Stimulated activated CD4-positive, alpha-beta T cell treated with anti-CD3 and anti-CD28 coated beads, Interleukin-15, amount 100 ng/mL, for 24 hours (primary cell): ENCODE results near the gene LILRB2.
"Not testable (repeated sequence)": the region's sequence is repeated elsewhere in the genome, so short reads cannot be mapped to it uniquely, and the experiment has no call there.

ENCODE experiments used
- DNase-seq: peaks from one replicate; pipeline ENCODE4 v3.0.0-alpha.2; 2020

Gene LILRB2

DNA sequence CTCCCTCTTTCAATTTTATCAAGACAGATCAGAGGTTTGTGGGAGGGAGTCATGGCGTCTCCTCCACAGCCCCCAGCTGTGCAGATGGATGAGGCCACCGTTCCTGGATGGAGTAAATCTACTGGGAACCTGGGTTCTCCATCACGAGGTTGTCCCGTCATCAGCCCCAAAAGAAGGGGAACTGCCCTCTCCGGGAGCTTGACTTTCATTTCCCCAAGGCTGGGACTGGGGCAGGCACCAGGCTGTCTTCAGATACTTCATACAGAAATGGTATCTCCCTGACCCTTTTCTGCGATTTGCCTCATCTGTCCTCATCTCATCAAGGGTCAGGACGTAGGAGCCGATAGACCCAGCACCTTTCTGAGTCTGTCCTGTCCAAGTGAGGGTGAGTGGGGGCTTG, 9.8 kb downstream of the LILRB2 start:
- no peak for DNase-seq

DNA sequence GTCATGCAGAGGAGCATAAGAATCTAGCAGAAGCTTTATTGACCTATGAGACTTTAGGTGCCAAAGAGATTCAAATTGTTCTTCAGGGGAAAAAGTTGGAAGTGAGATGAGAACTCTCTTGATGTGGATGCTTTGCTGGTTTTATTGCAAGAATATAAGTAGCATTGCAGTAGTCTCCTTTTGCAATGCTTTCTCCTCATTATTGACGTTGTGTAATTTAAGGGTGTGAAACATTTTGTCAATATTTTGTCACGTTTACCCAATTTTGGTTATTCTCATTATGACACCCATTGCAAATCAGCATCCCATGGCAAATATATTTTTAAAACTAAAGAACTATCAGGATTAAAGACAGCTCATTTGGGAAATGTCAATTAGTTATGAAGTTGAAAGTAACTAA, 12.0 kb downstream of the LILRB2 start:
- DNase-seq: no peak

DNA sequence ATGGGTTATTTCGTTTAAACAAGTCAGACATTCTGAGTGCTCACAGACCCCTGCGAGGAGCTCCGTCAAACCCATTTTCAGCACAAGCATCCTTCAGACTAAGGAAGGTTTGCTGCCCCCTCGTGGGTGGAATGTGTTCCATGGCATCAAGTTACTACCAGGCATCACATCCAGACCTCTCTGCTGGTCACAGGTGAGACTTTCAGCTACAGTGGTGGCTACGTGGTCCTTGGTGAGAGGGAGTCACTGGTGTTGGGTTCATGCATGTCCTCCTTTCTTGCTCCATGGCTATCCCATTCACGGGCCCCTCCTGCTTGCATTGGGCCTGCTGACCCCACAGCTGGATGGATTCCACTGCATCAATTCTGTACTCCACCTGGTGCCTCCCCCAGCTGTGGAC, 14.8 kb downstream of the LILRB2 start:
- DNase-seq: peak; percentile 88

- no peak for DNase-seq
Measured at GRCh38 chr19:54262470-54262869, 18.4 kb downstream of the LILRB2 start.

DNA sequence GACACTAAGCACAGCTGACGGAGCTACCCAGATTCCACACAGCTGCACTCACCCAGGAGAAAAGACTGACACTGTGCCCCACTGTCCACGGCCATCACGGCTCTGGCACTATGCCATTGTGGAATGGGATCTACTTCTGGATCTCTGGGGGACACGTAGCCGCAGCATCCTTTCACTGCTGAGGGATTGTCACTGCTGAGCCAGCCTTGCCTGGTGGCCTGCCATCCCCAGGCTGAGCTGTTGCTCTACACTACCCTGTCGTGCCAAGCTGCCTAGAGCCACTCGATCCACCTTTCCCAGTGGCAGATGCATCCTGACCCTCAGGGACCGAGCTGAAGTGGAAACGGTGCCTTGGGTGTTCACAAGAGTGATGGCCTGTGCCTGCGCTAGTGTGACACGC, 18.8 kb downstream of the LILRB2 start:
- DNase-seq: no peak

DNA sequence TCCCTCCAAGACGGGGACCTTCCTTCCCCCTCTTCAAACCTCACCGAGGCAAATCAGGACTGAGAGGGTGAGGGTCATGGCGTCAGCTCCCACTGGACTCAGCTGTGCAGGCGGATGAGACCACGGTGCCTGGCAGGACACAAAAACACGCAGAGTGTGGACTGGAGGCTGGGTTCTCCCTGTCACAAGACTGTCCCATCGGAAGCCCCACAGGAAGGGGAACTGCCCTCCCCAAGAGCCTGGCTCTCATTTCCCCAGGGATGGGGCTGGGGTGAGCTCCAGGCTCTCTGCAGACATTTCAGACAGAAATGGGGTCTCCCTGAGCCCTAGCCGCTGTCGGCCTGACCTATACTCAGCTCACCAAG, 23.8 kb downstream of the LILRB2 start, which contains the start of gene LILRB5:
Gene LILRB5, minus strand, starts transcription at position 158 of the 365 bp plus-strand sequence. Its CDS starts 80 bp downstream, at position 78.
- DNase-seq: no peak

DNA sequence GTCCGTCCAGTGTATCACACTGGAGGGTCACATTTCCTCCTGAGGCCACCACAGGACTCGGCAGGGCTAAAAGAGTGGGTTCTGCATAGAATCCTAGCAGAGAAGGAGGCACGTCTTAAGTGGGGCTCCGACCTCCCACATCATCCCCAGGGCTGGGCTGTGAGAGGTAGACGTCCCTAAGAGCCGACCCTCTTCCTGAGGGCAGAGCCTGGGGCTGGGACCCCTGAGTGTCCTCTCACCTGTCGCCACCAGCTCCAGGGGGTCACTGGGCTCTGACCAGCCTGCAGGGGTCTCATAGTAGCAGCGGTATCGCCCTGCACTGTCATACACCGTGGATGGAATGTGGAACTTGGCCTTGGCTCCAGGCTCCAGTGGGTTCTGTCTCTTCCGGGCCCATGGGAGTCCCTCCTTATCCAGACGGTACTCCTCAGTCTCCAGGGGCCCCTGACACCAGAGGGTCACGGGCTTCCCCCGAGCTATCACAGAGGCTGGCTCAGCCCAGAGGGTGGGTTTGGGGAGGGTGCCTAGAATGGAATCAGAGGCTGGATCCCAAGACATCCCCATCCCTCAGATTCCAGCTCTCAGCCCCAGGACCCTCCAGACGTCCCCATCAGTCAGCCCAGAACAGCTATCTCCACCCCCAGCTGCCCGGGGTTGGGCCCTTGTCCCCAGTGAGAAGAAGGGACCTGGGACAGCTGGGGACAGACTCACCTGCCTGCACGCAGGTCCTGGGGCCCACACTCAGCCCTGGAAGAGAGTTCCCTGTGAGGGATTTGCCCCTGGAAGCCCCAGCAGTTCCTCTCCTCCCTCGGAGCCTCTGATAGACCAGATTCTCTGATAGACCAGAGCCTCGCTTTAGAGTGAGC, 24.4 kb downstream of the LILRB2 start:
- no peak for DNase-seq

DNA sequence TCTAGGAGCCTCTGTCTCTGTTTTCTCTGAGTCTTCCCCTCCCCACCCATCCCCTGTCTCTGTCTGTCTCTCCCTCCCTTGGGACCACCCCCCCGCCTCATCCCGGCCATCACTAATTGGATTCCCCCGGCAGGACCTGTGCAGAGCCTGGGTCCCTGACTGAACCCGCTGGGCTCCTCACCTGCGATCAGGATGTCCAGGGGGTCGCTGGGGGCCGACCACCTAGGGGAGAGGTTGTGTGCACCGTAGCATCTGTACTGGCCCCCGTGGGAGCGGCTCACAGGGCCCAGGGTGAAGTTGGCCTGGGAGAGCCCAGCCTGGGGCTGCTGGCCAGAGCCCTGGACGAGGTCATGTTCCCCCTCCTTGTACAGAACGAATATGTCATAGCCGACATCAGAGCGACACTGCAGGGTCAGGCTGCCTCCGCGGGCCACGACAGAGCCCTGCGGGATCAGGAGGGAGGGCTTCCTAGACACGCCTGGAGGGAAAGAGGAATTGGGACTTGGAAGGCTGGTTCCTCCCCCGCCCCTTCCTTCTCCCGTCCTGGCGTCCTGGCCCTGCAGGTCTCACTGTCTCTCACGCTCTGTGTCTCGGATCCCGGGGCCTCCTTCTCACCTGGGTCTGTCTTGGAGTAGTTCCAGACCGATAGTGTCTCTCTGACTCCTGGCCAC, 25.7 kb downstream of the LILRB2 start:
- no peak for DNase-seq

DNA sequence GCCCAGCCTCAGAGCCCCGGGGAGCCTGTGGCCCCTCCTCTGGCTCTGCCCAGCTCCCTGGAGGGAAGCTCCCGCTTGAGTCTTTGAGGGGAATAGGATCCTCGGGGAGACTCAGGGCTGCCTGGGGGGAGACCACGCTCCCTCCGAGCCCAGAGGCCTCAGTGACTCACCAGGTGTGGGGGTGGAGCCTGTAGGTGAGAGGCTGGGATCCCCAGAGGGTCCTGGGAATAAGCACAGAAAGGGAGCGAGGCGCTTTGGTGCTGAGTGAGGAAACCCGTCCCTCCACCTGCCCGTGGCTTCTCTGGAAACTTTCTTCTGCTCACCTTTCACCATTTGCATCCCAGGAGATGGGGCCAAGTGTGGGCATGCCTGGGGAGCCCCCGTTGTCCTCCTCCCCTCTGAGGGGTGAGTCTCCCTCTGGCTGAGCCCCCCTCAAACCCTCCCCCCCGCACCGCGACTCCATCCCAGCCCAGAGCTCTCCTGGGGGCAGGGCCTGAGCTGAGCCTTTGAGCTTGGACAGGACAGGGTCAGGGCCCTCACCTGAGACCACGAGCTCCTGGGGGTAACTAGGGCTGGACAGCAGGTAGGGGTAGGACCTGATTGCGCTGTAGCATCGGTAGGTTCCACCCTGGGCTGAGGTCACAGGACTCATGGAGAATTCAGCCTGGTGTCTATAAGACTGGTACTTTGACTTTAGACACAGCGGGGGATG, 26.6 kb downstream of the LILRB2 start:
- no peak for DNase-seq

- DNase-seq: no peak
Measured at GRCh38 chr19:54253331-54254194, 27.3 kb downstream of the LILRB2 start.

GRCh38 chr19:54252845-54253244, 28.1 kb downstream of the LILRB2 start:
- DNase-seq: no peak

DNA sequence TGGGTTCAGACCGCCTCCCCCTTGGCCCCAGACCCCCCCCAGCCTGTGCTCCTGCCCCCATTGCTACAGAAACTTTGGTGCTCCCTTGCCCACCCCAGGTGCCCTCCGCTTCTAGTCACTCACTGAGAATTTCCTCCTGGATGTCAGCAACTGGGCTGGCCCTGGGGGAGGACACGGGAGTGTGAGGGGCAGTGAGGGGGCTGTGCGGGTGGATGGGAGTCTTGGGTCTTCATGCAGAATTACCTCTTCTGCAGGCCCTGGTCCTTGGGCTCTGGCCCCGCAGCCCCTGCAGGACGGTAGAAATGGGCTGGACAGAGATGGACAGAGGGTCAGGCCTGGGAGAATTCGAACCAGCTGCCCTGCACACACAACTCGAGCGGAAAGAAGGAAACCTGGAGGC, 28.7 kb downstream of the LILRB2 start:
- DNase-seq: no peak

DNA sequence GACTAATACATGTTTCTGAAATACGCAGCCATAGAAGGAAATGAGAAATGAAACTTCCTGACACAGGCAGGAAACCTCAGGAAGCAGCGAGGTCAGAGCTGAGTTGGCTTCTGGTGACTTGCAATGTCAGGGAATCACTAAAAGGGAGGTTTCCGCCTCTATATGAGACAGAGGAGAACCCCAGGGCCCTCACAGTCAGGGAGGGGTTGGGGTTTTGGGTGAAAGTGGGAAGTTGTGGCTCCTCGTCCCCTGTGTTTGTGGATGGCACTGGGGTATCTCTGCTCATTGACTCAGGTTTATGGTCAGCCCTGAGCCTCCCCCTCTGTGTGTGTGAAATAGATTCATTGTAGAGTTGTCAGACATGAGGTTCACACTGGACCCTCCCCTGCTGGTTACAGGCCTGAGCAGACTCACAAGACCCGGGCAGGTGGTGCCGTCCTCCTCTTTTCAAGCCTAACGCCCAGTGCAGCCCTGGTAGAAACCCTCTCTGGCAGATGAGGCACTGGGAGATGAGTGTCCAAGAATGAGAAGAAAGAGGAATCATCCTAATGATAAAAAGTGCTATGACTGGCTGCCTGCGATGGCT, 32.8 kb downstream of the LILRB2 start:
- peak; percentile 68 for DNase-seq

- DNase-seq: no peak
Measured at GRCh38 chr19:54247106-54247930, 33.6 kb downstream of the LILRB2 start.

DNA sequence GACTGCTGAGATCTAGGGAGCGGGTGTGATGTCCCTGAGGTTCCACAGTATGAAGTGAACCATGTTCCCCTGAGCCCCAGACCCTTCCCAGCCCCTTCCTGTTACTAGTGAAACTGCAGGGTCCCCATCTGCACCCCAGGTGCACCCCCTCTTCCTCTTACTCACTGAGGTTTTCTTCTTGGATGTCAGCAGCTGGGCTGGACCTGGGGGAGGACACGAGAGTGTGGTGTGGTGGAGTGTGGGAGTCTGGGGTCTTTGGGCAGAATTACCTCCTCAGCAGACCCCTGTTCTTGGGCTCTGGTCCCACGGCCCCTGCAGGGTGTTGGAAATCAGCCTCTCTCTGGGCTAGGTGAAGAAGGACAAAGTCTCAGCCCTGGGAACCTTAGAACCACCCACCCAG, 35.0 kb downstream of the LILRB2 start:
- no peak for DNase-seq

DNA sequence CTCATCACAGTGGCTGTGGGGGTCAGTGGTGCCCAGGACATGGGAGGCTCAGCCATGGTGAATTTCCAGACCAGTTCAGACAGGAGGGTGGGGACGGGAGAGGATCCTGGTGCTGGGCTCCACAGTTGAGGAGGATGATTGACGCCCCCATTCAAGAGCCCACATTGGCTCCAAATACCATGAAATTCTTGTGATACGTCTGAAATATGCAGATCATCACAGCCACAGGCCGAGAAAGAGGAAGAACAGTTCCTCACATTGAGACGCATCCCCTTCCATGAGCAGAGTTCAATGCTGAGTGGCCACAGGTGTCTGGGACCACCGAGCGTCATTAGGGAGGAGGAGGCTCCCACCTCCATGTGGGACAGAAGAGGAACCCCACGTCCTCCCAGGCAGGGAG, 37.1 kb downstream of the LILRB2 start:
- DNase-seq: not testable (repeated sequence)

DNA sequence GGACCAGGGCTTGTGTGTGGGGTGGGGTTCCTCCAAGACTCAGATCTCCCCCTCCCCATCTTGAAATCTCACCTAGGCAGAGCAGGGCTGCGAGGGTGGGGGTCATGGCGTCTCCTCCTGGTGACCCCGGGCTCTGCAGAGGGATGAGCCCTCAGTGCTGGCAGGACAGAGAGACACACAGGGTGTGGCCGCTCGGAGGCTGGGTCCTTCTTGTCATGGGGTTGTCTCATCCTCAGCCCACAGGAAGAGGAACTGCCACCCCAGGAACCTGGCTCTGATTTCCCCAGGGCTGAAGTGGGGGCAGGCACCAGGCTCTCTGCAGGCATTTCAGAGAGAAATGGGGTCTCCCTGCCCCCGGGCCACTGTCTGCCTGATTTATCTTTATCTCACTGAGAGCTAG, 38.3 kb downstream of the LILRB2 start, which contains the start of gene LILRA6:
Gene LILRA6, minus strand, starts transcription at position 145 of the 400 bp plus-strand sequence.
- not testable (repeated sequence) for DNase-seq

- DNase-seq: not testable (repeated sequence)
Measured at GRCh38 chr19:54242234-54242633, 38.7 kb downstream of the LILRB2 start.

DNA sequence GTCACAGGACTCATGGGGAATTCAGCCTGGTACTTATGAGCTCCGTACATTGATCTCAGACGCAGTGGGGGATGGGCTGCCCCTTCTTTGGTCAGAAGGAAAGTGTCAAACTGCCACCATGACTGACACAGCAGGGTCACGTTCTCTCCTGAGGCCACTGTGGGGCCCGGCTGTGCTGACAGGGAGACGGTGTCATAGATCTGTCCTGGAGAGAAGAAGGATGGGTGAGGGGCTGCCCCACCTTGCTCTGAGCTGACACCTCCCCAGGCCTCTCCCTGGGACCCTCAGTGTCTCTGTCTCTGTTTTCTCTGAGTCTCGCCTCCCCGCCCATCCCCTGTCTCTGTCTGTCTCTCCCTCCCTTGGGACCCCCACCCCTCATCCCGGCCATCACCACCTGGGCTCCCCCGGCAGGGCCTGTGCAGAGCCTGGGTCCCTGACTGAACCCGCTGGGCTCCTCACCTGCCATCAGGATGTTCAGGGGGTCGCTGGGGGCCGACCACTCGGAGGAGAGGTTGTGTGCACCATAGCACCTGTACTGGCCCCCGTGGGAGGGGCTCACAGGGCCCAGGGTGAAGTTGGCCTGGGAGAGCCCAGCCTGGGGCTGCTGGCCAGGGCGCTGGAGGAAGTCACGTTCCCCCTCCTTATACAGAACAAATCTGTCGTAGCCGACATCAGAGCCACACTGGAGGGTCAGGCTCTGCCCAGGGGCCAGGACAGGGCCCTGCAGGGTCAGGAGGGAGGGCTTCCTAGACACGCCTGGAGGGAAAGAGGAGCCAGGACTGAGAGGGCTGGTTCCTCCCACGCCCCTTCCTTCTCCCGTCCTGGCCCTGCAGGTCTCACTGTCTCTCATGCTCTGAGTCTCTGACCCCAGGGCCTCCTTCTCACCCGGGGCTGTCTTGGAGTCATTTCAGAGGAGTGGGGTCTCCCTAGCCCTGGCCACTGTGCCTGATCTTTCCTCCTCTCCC, 40.3 kb downstream of the LILRB2 start:
- DNase-seq: not testable (repeated sequence)
